DOHH2 (cell line): Measurements from ENCODE around the gene FOXN3.

Experiments
- H3F3A ChIP-seq: fragments of 200-600 bp; sonication (generic), shearing (Covaris generic); 2 replicates; pipeline ENCODE4 v1.6.0; 2016; ENCODE audit warnings: antibody characterized with exemption, mild to moderate bottlenecking; ENCODE audit not compliant: control insufficient read depth, insufficient read depth
- H3K27ac ChIP-seq: fragments of 200-600 bp; sonication (generic); 2 replicates; pipeline ENCODE4 v1.5.1; 2014; ENCODE audit warnings: low read depth, mild to moderate bottlenecking, low read length, moderate library complexity
- H3K27me3 ChIP-seq: fragments of 200-600 bp; sonication (generic); 2 replicates; pipeline ENCODE4 v1.6.1; 2014; ENCODE audit warnings: mild to moderate bottlenecking, low read length, mixed read lengths; ENCODE audit not compliant: control insufficient read depth
- H3K36me3 ChIP-seq: fragments of 200-600 bp; sonication (generic); 2 replicates; pipeline ENCODE4 v1.6.1; 2014; ENCODE audit warnings: mild to moderate bottlenecking, low read length, moderate library complexity, mixed read lengths; ENCODE audit not compliant: control insufficient read depth
- H3K4me1 ChIP-seq: fragments of 200-600 bp; sonication (generic); 2 replicates; pipeline ENCODE4 v1.6.1; 2014; ENCODE audit warnings: mild to moderate bottlenecking, low read length, mixed read lengths; ENCODE audit not compliant: control insufficient read depth
- H3K4me2 ChIP-seq: fragments of 200-600 bp; sonication (generic); 2 replicates; pipeline ENCODE4 v1.6.0; 2014; ENCODE audit warnings: mild to moderate bottlenecking, low read length, moderate library complexity
- H3K4me3 ChIP-seq: fragments of 200-600 bp; sonication (generic); 2 replicates; pipeline ENCODE4 v1.5.1; 2014; ENCODE audit warnings: mild to moderate bottlenecking, low read length, mixed read lengths
- H3K79me2 ChIP-seq: fragments of 200-600 bp; sonication (generic); 2 replicates; pipeline ENCODE4 v1.6.1; 2014; ENCODE audit warnings: mild to moderate bottlenecking, low read length, mixed read lengths; ENCODE audit not compliant: control insufficient read depth
- H3K9me2 ChIP-seq: fragments of 200-600 bp; sonication (generic); replicated peaks from 2 replicates; pipeline ENCODE4 v1.6.1; 2014; ENCODE audit warnings: mild to moderate bottlenecking, low read length, mixed read lengths; ENCODE audit not compliant: control insufficient read depth
- H3K9me3 ChIP-seq: fragments of 200-600 bp; sonication (generic); 2 replicates; pipeline ENCODE4 v1.6.1; 2014; ENCODE audit warnings: antibody characterized with exemption, low read length, mixed read lengths; ENCODE audit not compliant: control insufficient read depth, insufficient read depth
- H4K20me1 ChIP-seq: fragments of 200-600 bp; sonication (generic); 2 replicates; pipeline ENCODE4 v1.6.0; 2014; ENCODE audit warnings: low read depth, mild to moderate bottlenecking, antibody characterized with exemption, low read length, moderate library complexity; ENCODE audit not compliant: control insufficient read depth, insufficient read depth
- EZH2phosphoT487 ChIP-seq: fragments of 200-600 bp; sonication (generic); IDR thresholded peaks from 2 replicates; pipeline ENCODE4 v1.6.1; 2017; ENCODE audit warnings: borderline replicate concordance, mild to moderate bottlenecking, antibody characterized with exemption, low read length, moderate library complexity, mixed read lengths
- TF ChIP-seq, protein P1 (sequence below): fragments of 200-600 bp; sonication (generic); IDR thresholded peaks from one replicate; pipeline ENCODE4 v1.5.1; 2014; ENCODE audit warnings: antibody characterized with exemption, mild to moderate bottlenecking, low read depth, low read length; ENCODE audit not compliant: poor library complexity, severe bottlenecking

Gene FOXN3

DNA sequence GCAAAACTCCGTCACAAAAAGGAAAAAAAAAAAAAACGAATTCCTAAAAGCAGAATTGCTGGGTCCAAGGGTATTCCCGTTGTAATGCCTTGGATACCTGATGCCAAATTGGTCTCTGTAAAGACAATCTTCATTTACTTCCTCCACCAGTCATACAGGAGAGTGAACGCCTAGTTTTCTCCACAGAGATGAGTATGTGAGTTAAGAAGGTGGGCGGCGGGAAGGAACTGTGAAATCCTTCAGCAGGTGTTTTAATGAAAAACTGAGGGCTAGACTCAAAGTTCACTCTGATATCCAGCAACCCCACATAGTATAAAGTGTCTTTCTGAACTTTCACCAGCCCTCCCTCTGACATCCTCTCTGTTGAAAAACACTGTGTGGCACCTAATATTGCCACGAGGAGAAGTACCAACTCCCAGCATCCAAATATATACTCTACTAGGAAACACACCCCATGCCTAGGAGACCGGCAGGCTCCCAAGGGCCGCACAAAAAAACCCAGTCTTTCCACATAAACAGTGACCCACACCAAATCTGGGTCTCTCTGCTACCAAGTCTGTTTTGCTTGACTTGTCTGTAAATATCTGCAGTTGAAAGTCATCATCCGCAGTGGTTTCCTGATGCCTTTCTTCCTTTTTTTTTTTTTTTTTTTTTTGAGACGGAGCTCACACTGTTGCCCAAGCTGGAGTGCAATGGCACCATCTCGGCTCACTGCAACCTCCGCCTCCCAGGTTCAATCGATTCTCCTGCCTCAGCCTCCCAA lies 30.3 kb upstream of the FOXN3 start:
- TF ChIP-seq, protein P1, sequence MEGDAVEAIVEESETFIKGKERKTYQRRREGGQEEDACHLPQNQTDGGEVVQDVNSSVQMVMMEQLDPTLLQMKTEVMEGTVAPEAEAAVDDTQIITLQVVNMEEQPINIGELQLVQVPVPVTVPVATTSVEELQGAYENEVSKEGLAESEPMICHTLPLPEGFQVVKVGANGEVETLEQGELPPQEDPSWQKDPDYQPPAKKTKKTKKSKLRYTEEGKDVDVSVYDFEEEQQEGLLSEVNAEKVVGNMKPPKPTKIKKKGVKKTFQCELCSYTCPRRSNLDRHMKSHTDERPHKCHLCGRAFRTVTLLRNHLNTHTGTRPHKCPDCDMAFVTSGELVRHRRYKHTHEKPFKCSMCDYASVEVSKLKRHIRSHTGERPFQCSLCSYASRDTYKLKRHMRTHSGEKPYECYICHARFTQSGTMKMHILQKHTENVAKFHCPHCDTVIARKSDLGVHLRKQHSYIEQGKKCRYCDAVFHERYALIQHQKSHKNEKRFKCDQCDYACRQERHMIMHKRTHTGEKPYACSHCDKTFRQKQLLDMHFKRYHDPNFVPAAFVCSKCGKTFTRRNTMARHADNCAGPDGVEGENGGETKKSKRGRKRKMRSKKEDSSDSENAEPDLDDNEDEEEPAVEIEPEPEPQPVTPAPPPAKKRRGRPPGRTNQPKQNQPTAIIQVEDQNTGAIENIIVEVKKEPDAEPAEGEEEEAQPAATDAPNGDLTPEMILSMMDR, result no peak
- no peak for TF ChIP-seq EZH2phosphoT487
- Histone ChIP-seq H3K27ac (no peak overlapping the region), H3K4me3 (no peak overlapping the region), H3K9me2 (no peaks in the 10 kb centered on the region), H3K36me3 (no peaks in the 10 kb centered on the region), H3K79me2 (no peaks in the 10 kb centered on the region), H3K9me3 (no peaks in the 10 kb centered on the region), H3K4me2 (peak overlapping the region; percentile 34), H3F3A (peaks cover 3% of the 10 kb centered on the region), H4K20me1 (no peaks in the 10 kb centered on the region), H3K27me3 (no peaks in the 10 kb centered on the region), H3K4me1 (peaks cover 54% of the 10 kb centered on the region)

DNA sequence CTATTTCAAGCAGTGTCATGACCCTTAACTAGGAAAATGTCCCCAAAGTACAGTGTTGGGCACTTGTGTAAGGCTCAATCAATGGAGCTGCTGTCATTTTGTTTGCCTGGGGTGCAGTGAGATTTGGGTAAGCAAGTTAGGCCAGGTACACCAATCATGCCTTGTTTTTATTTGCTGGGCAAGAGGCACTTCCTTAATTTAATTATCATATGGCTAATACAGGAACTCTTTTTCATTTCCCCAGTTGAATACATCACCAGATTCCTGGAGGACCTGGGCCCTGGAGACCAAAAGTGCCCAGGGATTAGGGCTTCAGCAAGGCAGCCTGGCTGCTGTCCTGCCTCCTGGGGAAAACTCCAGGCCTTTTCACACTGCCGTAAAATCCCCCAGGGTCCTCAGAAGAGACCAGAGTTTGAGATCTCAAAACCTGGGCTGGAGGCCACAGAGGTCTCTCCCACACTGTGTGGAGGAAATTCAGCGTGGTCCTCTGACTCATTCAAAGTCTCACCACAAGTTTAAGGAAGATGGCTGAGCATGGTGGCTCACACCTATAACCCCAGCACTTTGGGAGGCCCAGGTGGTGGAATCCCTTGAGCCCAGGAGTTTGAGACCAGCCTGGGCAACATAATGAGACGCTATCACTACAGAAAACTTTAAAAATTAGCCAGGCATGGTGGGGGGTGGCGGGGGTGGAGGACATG lies 28.4 kb upstream of the FOXN3 start:
- Histone ChIP-seq H3K27me3 (no peaks in the 10 kb centered on the region), H3K4me3 (peak overlapping the region; percentile 4), H3K79me2 (no peaks in the 10 kb centered on the region), H3K9me3 (no peaks in the 10 kb centered on the region), H3K27ac (peak overlapping the region; percentile 71), H3K4me2 (peak overlapping the region; percentile 46), H3K4me1 (peaks cover 55% of the 10 kb centered on the region), H3K9me2 (no peaks in the 10 kb centered on the region), H4K20me1 (no peaks in the 10 kb centered on the region), H3F3A (peaks cover 3% of the 10 kb centered on the region), H3K36me3 (no peaks in the 10 kb centered on the region)
- no peak for TF ChIP-seq EZH2phosphoT487
- TF ChIP-seq, protein P1, result no peak

DNA sequence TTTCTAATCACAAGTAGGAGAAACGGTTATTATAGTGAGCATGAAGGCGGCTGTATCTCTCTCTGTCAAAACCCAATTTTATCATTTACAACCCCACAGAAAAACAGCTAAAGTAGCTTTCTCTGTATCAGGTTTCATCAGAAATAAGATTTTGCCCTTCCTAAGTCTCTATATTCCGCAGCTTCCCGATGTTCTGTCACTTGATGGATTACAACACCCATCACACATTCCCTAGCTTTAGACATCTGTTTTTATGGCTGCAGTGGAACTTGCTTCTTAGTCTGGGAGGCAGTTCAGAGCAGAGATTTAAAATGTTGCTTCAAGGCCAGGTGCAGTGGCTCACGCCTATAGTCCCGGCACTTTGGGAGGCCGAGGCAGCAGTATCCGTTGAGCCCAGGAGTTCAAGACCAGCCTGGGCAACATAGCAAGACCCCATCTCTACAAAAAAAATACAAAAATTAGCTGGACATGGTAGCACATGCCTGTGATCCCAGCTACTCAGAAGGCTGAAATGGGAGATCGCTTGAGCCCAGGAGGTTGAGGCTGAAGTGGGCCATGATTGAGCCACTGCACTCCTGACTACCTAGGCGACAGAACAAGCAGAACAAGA lies 27.6 kb upstream of the FOXN3 start:
- Histone ChIP-seq H3K9me3 (no peaks in the 10 kb centered on the region), H3K9me2 (no peaks in the 10 kb centered on the region), H3K79me2 (no peaks in the 10 kb centered on the region), H3K4me2 (peak overlapping the region; percentile 46), H3K36me3 (no peaks in the 10 kb centered on the region), H3K27ac (peak overlapping the region; percentile 71), H3K4me1 (peaks cover 55% of the 10 kb centered on the region), H3K4me3 (peak overlapping the region; percentile 40), H3F3A (peaks cover 3% of the 10 kb centered on the region), H3K27me3 (no peaks in the 10 kb centered on the region), H4K20me1 (no peaks in the 10 kb centered on the region)
- TF ChIP-seq, protein P1, result no peak
- no peak for TF ChIP-seq EZH2phosphoT487
